H54 (cell line): ENCODE measurements around the gene ASS1.

Source experiments
- DNase-seq: peaks from one replicate; pipeline ENCODE4 v3.0.0; 2011; ENCODE audit warnings: low spot score, mixed read lengths; ENCODE audit not compliant: insufficient read length
- FAIRE-seq: peaks from 3 replicates; lab custom pipeline; 2011; peaks lifted over from hg19 to GRCh38; lab: Jason Lieb, UNC
- POLR2A ChIP-seq: IDR thresholded peaks from 2 replicates; pipeline ENCODE4 v1.6.1; 2011; ENCODE audit warnings: low read depth, mild to moderate bottlenecking, low read length

The ASS1 gene

GRCh38 chr9:130472184-130472705 is 27.5 kb downstream of the ASS1 start:
- FAIRE-seq: no peak
- TF ChIP-seq POLR2A: no peak
- DNase-seq: no peak

GRCh38 chr9:130473009-130473408 is 28.2 kb downstream of the ASS1 start:
- no peak for FAIRE-seq
- no peak for DNase-seq
- no peak for TF ChIP-seq POLR2A

GRCh38 chr9:130473566-130473965 is 28.8 kb downstream of the ASS1 start:
- TF ChIP-seq POLR2A: no peak
- FAIRE-seq (no peak), DNase-seq (no peak)

- no peak for TF ChIP-seq POLR2A
- no peak for DNase-seq
- no peak for FAIRE-seq
These were observed 29.3 kb downstream of the ASS1 start for GRCh38 chr9:130474106-130474505.

- TF ChIP-seq POLR2A: no peak
- FAIRE-seq (no peak), DNase-seq (no peak)
These were observed 31.5 kb downstream of the ASS1 start for GRCh38 chr9:130476151-130476730.

- DNase-seq (no peak), FAIRE-seq (no peak)
- no peak for TF ChIP-seq POLR2A
These were observed 32.8 kb downstream of the ASS1 start for GRCh38 chr9:130477564-130477963.

GRCh38 chr9:130478152-130478551 is 33.4 kb downstream of the ASS1 start:
- FAIRE-seq (no peak), DNase-seq (no peak)
- TF ChIP-seq POLR2A: no peak

GRCh38 chr9:130478736-130479575 is 34.2 kb downstream of the ASS1 start:
- no peak for FAIRE-seq
- no peak for TF ChIP-seq POLR2A
- no peak for DNase-seq

GRCh38 chr9:130479587-130479986 is 34.8 kb downstream of the ASS1 start:
- FAIRE-seq (no peak), DNase-seq (no peak)
- no peak for TF ChIP-seq POLR2A

GRCh38 chr9:130480673-130481072 is 35.9 kb downstream of the ASS1 start:
- TF ChIP-seq POLR2A: no peak
- DNase-seq: no peak
- FAIRE-seq: no peak

- no peak for TF ChIP-seq POLR2A
- DNase-seq (no peak), FAIRE-seq (no peak)
These were observed 37.7 kb downstream of the ASS1 start for GRCh38 chr9:130482463-130482862.

GRCh38 chr9:130483371-130483971 is 38.7 kb downstream of the ASS1 start:
- TF ChIP-seq POLR2A: no peak
- FAIRE-seq: no peak
- no peak for DNase-seq

GRCh38 chr9:130484362-130485072 is 39.8 kb downstream of the ASS1 start:
- no peak for TF ChIP-seq POLR2A
- DNase-seq: no peak
- FAIRE-seq: no peak

GRCh38 chr9:130486103-130486502 is 41.3 kb downstream of the ASS1 start:
- TF ChIP-seq POLR2A: no peak
- DNase-seq: no peak
- FAIRE-seq: no peak
